MM.1S (cell line): ENCODE measurements around the gene COX7A1.

Experiments used
- CTCF ChIP-seq: fragments of 300-600 bp; sonication (generic); IDR thresholded peaks from 2 replicates; pipeline ENCODE4 v1.5.1; 2016; ENCODE audit warnings: antibody characterized with exemption, low read length, mixed read lengths
- EZH2 ChIP-seq: fragments of 300-600 bp; sonication (generic); optimal IDR thresholded peaks from 2 replicates; pipeline ENCODE3; 2017; ENCODE audit warnings: low read depth, mild to moderate bottlenecking, antibody characterized with exemption, low read length, mixed read lengths
- EZH2phosphoT487 ChIP-seq: fragments of 300-600 bp; sonication (generic); IDR thresholded peaks from 2 replicates; pipeline ENCODE4 v1.6.1; 2018; ENCODE audit warnings: antibody characterized with exemption, low read length

- TF ChIP-seq CTCF: no peak
- no peak for TF ChIP-seq EZH2phosphoT487
- TF ChIP-seq EZH2: no peak
These were observed 30.6 kb downstream of the COX7A1 start for GRCh38 chr19:36121486-36122124.
